Neural cell (in vitro differentiated cells): Measurements from ENCODE around the gene RABEP2. TPM values are rescaled to one million over a fixed set of nuclear protein-coding genes. Genes with fewer than 3 reads are reported as not detected.

ENCODE experiments used
- H2AFZ ChIP-seq: fragments of 200-600, 300-800 bp; sonication (generic), shearing (Covaris generic); 2 replicates; pipeline ENCODE4 v1.6.0; 2014; ENCODE audit warnings: low read depth, mild to moderate bottlenecking, antibody characterized with exemption, low read length, moderate library complexity
- H3F3A ChIP-seq: fragments of 200-600 bp; shearing (Covaris generic); 2 replicates; pipeline ENCODE4 v1.6.1; 2016; ENCODE audit warnings: mild to moderate bottlenecking, moderate library complexity, mixed read lengths, antibody characterized with exemption, low read length; ENCODE audit not compliant: insufficient read depth, poor library complexity, severe bottlenecking
- H3K27ac ChIP-seq: fragments of 200-600, 300-800 bp; sonication (generic), shearing (Covaris generic); 2 replicates; pipeline ENCODE4 v1.5.1; 2014; ENCODE audit warnings: mild to moderate bottlenecking, low read length, moderate library complexity
- H3K27me3 ChIP-seq: fragments of 300-800, 200-600 bp; sonication (generic), shearing (Covaris generic); 2 replicates; pipeline ENCODE4 v1.6.0; 2014; ENCODE audit warnings: mild to moderate bottlenecking, low read depth, low read length, moderate library complexity; ENCODE audit not compliant: insufficient read depth
- H3K36me3 ChIP-seq: fragments of 300-800, 200-600 bp; sonication (generic), shearing (Covaris generic); 2 replicates; pipeline ENCODE4 v1.5.1; 2014; ENCODE audit warnings: mild to moderate bottlenecking, antibody characterized with exemption, low read length, moderate library complexity; ENCODE audit not compliant: insufficient read depth
- H3K4me2 ChIP-seq: fragments of 300-800, 200-600 bp; sonication (generic), shearing (Covaris generic); 2 replicates; pipeline ENCODE4 v1.6.0; 2014; ENCODE audit warnings: mild to moderate bottlenecking, low read length
- H3K4me3 ChIP-seq: fragments of 300-800, 200-600 bp; sonication (generic), shearing (Covaris generic); 2 replicates; pipeline ENCODE4 v1.5.1; 2014; ENCODE audit warnings: mild to moderate bottlenecking, low read length, moderate library complexity
- H3K79me2 ChIP-seq: fragments of 200-600 bp; shearing (Covaris generic); replicated peaks from 2 replicates; pipeline ENCODE4 v1.6.0; 2014; ENCODE audit warnings: mild to moderate bottlenecking, low read length, moderate library complexity; ENCODE audit not compliant: insufficient read depth
- H3K9ac ChIP-seq: fragments of 300-800, 200-600 bp; sonication (generic), shearing (Covaris generic); 2 replicates; pipeline ENCODE4 v1.6.1; 2016; ENCODE audit warnings: mild to moderate bottlenecking, low read length, mixed read lengths
- H3K9me2 ChIP-seq: fragments of 200-600 bp; shearing (Covaris generic); 2 replicates; pipeline ENCODE4 v1.6.1; 2016; ENCODE audit warnings: mild to moderate bottlenecking, low read length, mixed read lengths; ENCODE audit not compliant: insufficient read depth
- H3K9me3 ChIP-seq: fragments of 200-600, 300-800 bp; sonication (generic), shearing (Covaris generic); 2 replicates; pipeline ENCODE4 v1.6.1; 2016; ENCODE audit warnings: mild to moderate bottlenecking, mixed run types, low read length, moderate library complexity, mixed read lengths
- H4K20me1 ChIP-seq: fragments of 200-600 bp; shearing (Covaris generic); 2 replicates; pipeline ENCODE4 v1.6.1; 2016; ENCODE audit warnings: mild to moderate bottlenecking, mixed run types; ENCODE audit not compliant: insufficient read depth
- EP300 ChIP-seq: fragments of 450-650 bp; conservative IDR thresholded peaks from 2 replicates; pipeline ENCODE4 v1.6.1; 2014; ENCODE audit warnings: antibody characterized with exemption, mild to moderate bottlenecking, moderate library complexity; ENCODE audit not compliant: poor library complexity, severe bottlenecking
- EZH2 ChIP-seq: fragments of 200-600, 300-800 bp; shearing (Covaris generic), sonication (generic); IDR thresholded peaks from 2 replicates; pipeline ENCODE4 v1.6.1; 2014; ENCODE audit warnings: antibody characterized with exemption, low read length, borderline replicate concordance, mild to moderate bottlenecking; ENCODE audit not compliant: insufficient read depth, poor library complexity, severe bottlenecking
- MXI1 ChIP-seq: fragments of 450-650 bp; conservative IDR thresholded peaks from 2 replicates; pipeline ENCODE4 v1.6.1; 2014; ENCODE audit warnings: antibody characterized with exemption, mild to moderate bottlenecking; ENCODE audit not compliant: poor library complexity, severe bottlenecking
- POLR2AphosphoS5 ChIP-seq: IDR thresholded peaks from 2 replicates; pipeline ENCODE4 v1.6.1; 2012
- RAD21 ChIP-seq: fragments of 450-650 bp; conservative IDR thresholded peaks from 2 replicates; pipeline ENCODE4 v1.6.1; 2014; ENCODE audit warnings: antibody characterized with exemption, mild to moderate bottlenecking, moderate library complexity
- SMC3 ChIP-seq: fragments of 450-650 bp; conservative IDR thresholded peaks from 2 replicates; pipeline ENCODE4 v1.6.1; 2014; ENCODE audit warnings: antibody characterized with exemption, mild to moderate bottlenecking, moderate library complexity; ENCODE audit not compliant: poor library complexity
- TAF1 ChIP-seq: IDR thresholded peaks from 2 replicates; pipeline ENCODE4 v1.6.1; 2012; ENCODE audit warnings: low read depth
- polyA plus RNA-seq: library from polyadenylated mRNA; depleted of rRNA; stranded (reverse); fragments of >200 nt; gene quantifications from 2 replicates; pipeline ENCODE4 v1.2.3, GENCODE V29; 2014
- TF ChIP-seq, protein P1 (sequence below): fragments of 450-650 bp; IDR thresholded peaks from 2 replicates; pipeline ENCODE4 v1.5.1; 2014; ENCODE audit warnings: antibody characterized with exemption, mild to moderate bottlenecking, moderate library complexity; ENCODE audit not compliant: poor library complexity, severe bottlenecking
- TF ChIP-seq, protein P2 (sequence below): IDR thresholded peaks from 2 replicates; pipeline ENCODE4 v1.6.1; 2012; ENCODE audit warnings: borderline replicate concordance

RABEP2 gene
- polyA plus RNA-seq, 1 donor from 2014 or later: 27.5 TPM

DNA sequence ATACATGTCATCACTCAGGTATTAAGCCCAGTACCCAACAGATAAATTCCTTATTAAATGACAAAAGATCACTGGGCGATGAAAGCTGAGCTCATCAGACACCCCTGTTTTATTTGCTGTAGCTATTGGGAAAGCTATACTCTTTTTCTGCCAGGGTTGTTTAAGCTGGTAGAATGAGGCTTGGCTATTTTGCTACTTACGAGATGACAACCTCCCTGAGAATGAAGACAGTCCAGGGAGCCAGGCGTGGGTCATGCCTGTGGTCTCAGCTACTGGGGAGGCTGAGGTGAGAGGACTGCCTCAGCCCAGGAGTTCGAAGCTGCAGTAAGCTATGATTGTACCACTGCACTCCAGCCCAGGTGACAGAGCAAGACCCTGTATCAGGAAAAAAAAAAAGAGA, 65.7 kb downstream of the RABEP2 start:
- no peak overlapping the region for H2AFZ ChIP-seq
- TF ChIP-seq, protein P1, sequence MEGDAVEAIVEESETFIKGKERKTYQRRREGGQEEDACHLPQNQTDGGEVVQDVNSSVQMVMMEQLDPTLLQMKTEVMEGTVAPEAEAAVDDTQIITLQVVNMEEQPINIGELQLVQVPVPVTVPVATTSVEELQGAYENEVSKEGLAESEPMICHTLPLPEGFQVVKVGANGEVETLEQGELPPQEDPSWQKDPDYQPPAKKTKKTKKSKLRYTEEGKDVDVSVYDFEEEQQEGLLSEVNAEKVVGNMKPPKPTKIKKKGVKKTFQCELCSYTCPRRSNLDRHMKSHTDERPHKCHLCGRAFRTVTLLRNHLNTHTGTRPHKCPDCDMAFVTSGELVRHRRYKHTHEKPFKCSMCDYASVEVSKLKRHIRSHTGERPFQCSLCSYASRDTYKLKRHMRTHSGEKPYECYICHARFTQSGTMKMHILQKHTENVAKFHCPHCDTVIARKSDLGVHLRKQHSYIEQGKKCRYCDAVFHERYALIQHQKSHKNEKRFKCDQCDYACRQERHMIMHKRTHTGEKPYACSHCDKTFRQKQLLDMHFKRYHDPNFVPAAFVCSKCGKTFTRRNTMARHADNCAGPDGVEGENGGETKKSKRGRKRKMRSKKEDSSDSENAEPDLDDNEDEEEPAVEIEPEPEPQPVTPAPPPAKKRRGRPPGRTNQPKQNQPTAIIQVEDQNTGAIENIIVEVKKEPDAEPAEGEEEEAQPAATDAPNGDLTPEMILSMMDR: no peak
- TF ChIP-seq EP300 (no peak), TAF1 (no peak), POLR2AphosphoS5 (no peak), EZH2 (no peak)
- TF ChIP-seq, protein P2, sequence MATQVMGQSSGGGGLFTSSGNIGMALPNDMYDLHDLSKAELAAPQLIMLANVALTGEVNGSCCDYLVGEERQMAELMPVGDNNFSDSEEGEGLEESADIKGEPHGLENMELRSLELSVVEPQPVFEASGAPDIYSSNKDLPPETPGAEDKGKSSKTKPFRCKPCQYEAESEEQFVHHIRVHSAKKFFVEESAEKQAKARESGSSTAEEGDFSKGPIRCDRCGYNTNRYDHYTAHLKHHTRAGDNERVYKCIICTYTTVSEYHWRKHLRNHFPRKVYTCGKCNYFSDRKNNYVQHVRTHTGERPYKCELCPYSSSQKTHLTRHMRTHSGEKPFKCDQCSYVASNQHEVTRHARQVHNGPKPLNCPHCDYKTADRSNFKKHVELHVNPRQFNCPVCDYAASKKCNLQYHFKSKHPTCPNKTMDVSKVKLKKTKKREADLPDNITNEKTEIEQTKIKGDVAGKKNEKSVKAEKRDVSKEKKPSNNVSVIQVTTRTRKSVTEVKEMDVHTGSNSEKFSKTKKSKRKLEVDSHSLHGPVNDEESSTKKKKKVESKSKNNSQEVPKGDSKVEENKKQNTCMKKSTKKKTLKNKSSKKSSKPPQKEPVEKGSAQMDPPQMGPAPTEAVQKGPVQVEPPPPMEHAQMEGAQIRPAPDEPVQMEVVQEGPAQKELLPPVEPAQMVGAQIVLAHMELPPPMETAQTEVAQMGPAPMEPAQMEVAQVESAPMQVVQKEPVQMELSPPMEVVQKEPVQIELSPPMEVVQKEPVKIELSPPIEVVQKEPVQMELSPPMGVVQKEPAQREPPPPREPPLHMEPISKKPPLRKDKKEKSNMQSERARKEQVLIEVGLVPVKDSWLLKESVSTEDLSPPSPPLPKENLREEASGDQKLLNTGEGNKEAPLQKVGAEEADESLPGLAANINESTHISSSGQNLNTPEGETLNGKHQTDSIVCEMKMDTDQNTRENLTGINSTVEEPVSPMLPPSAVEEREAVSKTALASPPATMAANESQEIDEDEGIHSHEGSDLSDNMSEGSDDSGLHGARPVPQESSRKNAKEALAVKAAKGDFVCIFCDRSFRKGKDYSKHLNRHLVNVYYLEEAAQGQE: no peak
- H4K20me1 ChIP-seq: no peaks in the 10 kb centered on the region
- no peaks in the 10 kb centered on the region for H3K9me3 ChIP-seq
- no peak overlapping the region for H3K27ac ChIP-seq
- no peaks in the 10 kb centered on the region for H3K27me3 ChIP-seq
- H3K9ac ChIP-seq: no peak overlapping the region
- H3F3A ChIP-seq: no peaks in the 10 kb centered on the region
- no peak overlapping the region for H3K4me2 ChIP-seq
- H3K79me2 ChIP-seq: peaks cover 6% of the 10 kb centered on the region
- H3K36me3 ChIP-seq: no peaks in the 10 kb centered on the region
- H3K9me2 ChIP-seq: no peaks in the 10 kb centered on the region
- no peak overlapping the region for H3K4me3 ChIP-seq

DNA sequence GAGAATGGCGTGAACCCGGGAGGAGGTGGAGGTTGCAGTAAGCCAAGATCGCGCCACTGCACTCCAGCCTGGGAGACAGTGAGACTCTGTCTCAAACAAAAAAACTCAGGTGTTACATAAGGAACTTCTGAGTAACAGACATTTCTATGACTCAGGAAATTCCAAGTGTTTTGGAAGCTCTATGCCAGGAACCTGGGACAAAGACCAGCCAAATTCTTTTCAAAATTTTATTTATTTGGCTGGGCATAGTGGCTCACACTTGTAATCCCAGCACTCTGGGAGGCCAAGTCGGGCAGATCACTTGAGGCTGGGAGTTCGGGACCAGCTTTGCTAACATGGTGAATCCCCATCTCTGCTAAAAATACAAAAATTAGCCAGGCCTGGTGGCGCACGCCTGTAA, 66.6 kb downstream of the RABEP2 start:
- Histone ChIP-seq H3K4me2 (no peak overlapping the region), H3K36me3 (no peaks in the 10 kb centered on the region), H3K9me3 (no peaks in the 10 kb centered on the region), H3K4me3 (no peak overlapping the region), H3K27me3 (no peaks in the 10 kb centered on the region), H2AFZ (no peak overlapping the region), H3K9ac (no peak overlapping the region), H3F3A (no peaks in the 10 kb centered on the region), H3K27ac (no peak overlapping the region), H3K9me2 (no peaks in the 10 kb centered on the region), H3K79me2 (no peaks in the 10 kb centered on the region), H4K20me1 (no peaks in the 10 kb centered on the region)
- no peak for TF ChIP-seq EP300
- TF ChIP-seq EZH2: no peak
- TF ChIP-seq RAD21: no peak
- no peak for TF ChIP-seq MXI1
- no peak for TF ChIP-seq POLR2AphosphoS5
- no peak for TF ChIP-seq TAF1
- no peak for TF ChIP-seq SMC3
- TF ChIP-seq, protein P1: no peak
- TF ChIP-seq, protein P2: no peak
